Kasumi-1 (cell line): ENCODE results near the gene CRTAC1.

Experiments
- DNase-seq, 2 experiments: peaks; one replicate each; lab custom pipeline; 2025; lab: John Stamatoyannopoulos, UW

The CRTAC1 gene

GRCh38 chr10:97923476-97923875, 106.9 kb downstream of the CRTAC1 start:
- DNase-seq: no peak

- DNase-seq: no peak
These were observed 107.4 kb downstream of the CRTAC1 start for GRCh38 chr10:97923057-97923456.

DNA sequence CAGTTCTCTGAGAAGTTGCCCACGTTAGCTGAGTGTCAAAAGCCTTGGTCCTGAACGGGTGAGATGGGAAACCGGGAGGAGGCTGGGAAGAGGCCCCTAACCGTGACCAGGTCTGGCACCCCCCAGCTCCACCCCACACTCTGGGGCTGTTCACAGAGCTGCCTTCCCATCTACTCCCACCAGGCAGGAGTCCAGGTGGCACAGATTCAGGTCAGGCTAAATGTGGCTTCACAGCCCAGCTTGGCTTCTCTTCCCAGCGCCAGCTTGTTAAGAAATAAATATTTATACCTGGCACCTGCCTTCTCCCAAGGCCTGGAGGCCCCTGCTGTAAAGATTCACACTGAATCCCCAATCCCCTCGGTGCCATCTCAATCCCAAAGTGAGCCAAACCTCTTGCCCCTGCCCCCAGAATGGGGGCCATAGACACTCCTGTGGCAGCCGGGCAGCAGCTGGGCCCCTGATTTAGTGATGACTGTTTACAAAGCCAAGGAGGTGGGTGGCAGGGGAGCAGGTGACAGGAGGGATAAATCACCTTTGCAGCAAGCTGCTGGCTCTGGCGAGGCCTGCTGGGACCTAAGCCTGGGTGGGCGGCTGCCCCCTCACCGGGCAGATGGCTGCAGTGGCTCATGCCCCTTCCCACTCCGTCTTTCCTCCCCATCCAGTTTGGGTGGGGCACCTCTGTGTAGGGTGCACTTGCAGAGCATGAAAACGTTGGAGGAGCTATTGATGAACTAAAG, 108.2 kb downstream of the CRTAC1 start:
- no peak for DNase-seq

GRCh38 chr10:97921581-97922021, 108.8 kb downstream of the CRTAC1 start:
- no peak for DNase-seq

GRCh38 chr10:97920865-97921264, 109.6 kb downstream of the CRTAC1 start:
- no peak for DNase-seq

DNA sequence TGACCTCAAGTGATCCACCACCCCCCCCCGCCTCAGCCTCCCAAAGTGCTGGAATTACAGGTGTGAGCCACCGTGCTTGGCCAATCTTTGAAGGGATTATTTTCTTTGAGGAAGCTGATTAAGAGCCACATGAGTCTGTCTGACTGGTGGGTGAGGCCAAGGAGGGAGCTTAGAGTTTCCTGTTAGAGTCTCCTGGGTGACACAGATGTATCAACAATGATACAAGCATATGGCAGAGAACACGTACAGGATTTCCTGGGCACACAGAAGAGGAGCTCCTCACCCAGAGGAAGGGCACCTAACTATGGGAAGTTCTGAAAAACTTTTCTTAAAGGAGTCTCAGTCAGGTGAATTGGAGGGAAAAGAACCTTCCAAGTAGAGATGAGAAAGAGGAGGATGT, 111.4 kb downstream of the CRTAC1 start:
- DNase-seq: no peak

- no peak for DNase-seq
These were observed 113.8 kb downstream of the CRTAC1 start for GRCh38 chr10:97916586-97916985.

DNA sequence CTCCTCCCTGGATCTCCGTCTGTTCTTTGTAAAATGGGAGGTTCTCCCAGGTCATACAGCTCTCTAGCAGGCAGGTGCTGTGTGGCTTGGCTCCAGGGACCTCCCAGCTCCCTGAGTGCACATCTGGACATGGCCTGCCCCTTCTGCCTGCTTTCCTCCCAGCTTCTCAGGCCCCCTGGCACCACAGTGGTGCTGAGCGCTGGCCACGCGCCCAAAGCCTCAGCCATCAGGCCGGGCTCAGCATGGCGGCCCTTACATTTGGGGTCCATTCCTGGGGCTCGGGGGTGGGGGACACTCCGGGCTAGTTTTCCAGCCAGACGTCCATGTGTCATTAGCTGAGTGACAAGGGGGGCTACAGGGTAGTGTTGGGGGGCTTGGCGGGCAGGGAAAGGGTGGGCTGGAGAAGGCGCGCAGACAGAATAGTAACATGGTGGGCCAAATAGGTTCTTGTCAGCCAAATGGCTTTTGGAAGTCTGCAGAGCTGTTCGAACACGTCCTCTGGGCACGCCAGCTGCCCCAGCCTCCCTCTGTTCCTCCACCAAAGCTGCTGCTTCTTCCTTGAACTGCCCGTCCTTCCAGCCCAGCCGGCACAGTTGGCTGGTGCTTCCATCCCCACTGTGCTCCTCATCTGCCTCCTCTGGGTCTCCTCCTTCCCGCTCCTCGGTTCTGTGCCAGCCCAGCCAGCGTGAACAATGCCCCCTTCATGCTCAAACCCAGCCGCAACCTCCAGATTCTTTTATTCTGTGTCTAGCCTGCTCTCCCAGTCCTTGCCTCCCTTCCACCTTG, 114.9 kb downstream of the CRTAC1 start:
- no peak for DNase-seq

DNA sequence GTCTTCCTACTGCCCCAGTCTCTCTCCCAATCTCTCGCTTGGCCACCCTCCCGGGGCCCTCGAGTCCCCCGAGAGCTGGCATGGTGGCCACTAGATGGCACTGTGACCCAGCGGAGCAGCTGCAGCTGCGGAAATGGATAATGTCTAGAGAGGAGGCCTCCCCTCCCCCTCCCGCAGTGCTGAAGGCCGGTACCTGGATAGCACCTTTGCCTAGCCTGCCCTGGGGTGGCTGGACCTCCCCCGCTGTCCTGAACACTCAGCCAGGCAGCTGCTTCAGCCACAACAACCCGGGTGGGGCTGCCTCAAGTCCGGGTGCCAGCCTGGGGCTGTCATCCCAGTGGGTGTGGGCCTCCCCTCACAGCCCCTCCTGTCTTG, 115.6 kb downstream of the CRTAC1 start:
- peak; percentile 49 to 50 for DNase-seq

DNA sequence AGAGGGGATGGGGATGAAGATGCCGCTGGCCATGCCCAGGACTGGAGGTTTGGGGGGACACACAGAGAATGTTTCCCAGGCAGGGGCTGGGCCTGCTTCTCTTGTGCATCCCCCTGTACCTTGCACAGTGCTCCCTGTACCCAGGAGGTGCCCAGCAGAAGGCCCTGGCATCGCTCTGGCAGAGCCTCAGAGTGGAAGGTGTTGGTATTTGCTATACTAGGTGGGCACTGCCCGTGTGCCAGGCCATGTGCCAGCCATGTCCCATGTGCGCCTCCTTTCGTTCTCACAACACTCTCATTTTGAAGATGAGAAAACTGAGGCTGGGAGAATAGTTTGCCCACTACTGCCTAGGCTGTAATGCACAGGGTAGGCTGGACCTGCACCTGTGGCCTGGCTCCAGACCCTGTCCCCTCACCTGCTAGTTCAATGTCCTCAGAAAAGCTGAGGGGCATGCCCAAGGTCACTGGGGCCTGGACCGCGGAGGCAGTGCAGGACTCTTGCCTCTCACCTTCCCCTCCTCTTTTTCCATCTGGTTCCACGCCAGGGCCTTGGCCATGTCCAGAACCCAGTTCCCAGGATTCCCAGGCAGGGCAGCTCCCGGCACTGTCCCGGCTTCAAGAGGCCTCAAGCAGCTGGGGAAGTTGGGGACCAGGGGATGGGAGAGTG, 116.1 kb downstream of the CRTAC1 start:
- DNase-seq: no peak

DNA sequence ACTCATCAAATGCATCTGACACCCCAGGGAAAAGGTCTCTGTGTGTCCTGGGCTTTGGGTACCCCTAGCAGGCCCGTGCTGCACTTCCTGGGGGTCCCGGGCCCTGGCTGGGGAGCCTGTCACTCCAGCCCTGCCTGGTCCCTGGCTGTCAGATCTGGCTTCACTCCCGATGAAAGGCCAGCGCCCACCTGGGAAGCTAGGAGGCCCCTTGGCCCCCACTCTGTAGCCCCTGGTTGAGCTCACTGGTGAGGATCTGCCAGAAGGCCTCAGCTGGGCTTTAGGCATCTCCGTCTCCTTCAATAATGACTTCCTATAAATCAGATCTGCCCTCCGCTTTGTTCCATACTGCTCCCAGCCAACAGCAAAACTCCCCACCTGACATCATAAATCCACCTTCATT, 116.8 kb downstream of the CRTAC1 start:
- no peak for DNase-seq

GRCh38 chr10:97913193-97913592, 117.2 kb downstream of the CRTAC1 start:
- no peak for DNase-seq

- no peak for DNase-seq
These were observed 119.2 kb downstream of the CRTAC1 start for GRCh38 chr10:97911217-97911616.

DNA sequence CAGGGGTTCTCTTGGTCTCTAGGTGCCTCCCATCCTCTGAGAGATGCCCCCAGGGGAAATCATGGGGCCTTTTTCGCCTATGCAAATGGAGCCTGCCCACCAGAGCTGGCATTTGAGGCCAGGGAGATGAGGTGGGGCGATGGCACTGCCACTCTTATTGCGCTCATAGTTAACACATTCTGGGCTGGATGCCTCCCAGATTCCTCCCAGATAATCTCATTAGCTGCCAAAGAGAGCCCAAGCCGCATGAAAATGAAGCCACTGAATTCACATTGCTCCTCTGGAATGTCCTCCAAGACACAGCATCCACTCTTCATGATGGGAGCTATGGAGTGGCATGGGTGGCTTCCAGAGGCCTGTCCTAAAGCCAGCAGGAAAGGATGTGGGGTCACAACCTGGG, 119.8 kb downstream of the CRTAC1 start:
- DNase-seq: no peak

GRCh38 chr10:97907830-97908229, 122.6 kb downstream of the CRTAC1 start:
- no peak for DNase-seq

DNA sequence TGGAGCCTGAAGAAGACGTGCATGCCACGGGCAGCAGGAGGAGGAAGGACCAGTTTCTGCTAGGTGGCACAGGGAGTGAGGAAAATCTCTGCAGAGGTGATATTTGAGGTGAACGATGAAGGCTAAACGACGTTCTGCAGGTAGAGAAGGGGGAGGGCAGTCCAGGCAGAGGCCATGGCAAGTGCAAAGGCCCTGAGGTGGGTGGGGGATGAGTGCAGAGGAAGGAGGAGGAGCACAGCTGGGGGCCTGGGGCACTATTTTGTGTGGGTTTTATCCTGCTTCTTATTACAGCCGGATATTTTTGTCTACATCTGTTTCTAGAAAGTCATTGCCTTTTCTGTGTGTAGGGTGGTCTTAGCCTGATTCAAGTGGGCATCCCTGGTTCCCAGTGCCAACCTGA, 123.2 kb downstream of the CRTAC1 start:
- DNase-seq: no peak

DNA sequence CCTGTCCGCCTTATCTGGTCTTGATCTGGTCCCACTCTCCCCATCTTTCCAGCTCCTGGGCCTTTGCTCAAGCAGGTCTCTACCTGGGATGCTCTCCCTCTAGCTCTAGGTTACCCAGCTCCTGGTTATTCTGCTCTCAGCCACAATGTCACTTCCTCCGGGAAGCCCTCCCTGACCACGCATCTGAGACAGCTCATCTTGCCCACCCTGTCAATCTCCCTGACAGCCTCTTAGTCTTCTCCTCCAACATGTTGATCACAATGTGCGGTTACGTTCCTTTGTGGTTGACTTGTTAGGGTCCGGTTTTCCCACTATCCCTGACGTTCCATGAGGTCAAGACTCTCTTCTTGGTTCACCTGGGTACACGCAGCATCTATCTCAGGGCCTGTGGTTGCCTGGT, 125.1 kb downstream of the CRTAC1 start:
- no peak for DNase-seq

DNA sequence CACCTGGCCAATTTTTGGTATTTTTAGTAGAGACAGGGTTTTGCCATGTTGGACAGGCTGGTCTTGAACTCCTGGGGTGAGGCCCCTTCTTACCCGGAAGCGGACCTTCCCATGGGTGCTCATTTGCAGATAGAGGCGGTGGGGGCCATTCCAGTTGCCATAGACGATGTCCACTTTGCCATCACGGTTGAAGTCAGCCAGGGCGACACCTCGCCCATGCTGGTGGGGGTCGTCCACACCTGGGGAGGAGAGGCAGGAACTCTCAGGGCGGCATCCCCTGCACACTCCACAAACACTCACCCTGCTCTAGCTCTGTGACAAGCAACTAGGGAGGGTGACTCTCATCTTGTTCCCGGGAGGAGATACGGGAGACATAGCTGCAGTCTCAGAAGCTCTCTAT, 125.8 kb downstream of the CRTAC1 start:
- no peak for DNase-seq

GRCh38 chr10:97904018-97904381, 126.4 kb downstream of the CRTAC1 start:
- DNase-seq: no peak

- DNase-seq: no peak
These were observed 127.0 kb downstream of the CRTAC1 start for GRCh38 chr10:97903128-97904017.

DNA sequence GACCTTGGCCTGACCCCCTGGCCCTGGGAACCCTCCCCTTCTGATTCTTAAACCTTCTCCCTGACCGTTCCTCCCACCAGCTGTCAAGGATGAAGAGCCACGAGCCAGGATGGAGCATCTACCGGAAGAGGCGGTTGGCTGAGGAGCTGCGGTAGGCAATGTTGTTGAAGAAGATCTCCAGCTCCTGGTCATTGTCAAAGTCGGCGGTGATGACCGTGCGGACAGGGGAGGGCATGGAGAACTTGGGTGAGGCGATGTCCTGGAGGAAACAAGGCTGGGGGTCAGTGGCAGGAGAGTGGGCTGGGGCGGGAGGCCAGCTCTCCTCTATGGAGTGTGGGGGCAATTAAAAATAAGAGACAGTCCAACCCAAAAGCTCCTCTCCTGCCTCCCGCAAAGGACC, 129.0 kb downstream of the CRTAC1 start:
- no peak for DNase-seq

DNA sequence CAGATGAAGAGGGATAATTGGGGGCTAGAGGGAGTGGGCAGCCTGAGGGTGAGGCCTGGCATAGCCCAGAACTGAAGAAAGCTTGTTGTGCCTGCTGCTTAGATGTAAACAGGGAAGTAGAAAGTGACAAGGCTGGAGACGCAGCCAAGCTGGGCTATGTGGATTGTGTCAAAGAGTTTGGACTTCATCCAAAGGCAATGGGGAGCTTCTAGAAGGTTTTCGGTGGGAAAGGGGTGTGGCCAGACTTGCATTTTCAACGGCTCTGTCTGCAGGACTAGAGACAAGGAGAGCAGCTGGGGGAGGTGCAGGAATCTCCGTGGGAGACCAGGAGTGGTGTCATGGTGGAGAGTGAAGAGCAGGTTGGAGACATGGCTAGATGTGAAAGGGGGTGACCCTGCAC, 132.0 kb downstream of the CRTAC1 start:
- no peak for DNase-seq
